DND-41 (cell line): ENCODE data around the gene PACSIN1.

ENCODE experiments used
- ATAC-seq: fragments of 200-7000 bp; cut with Tn5 transposase; 3 replicates; pipeline ENCODE4 v1.9.1; 2021; ENCODE audit warnings: low read depth; ENCODE audit not compliant: insufficient read depth
- DNase-seq: peaks from one replicate; pipeline ENCODE4 v3.0.0-alpha.2; 2020
- H2AFZ ChIP-seq: 2 replicates; pipeline ENCODE4 v1.6.0; 2012; ENCODE audit warnings: low read depth, low read length
- H3K27ac ChIP-seq: 2 replicates; pipeline ENCODE4 v1.5.1; 2012; ENCODE audit warnings: low read length, inconsistent platforms
- H3K27me3 ChIP-seq: fragments of 200-600 bp; sonication (generic); 2 replicates; pipeline ENCODE4 v1.6.0; 2012; ENCODE audit warnings: low read length, mild to moderate bottlenecking, inconsistent platforms; ENCODE audit not compliant: insufficient read depth, poor library complexity
- H3K36me3 ChIP-seq: 2 replicates; pipeline ENCODE4 v1.5.1; 2012; ENCODE audit warnings: low read length, inconsistent platforms; ENCODE audit not compliant: insufficient read depth
- H3K4me1 ChIP-seq: 2 replicates; pipeline ENCODE4 v1.5.1; 2012; ENCODE audit warnings: mild to moderate bottlenecking, low read length; ENCODE audit not compliant: insufficient read depth
- H3K4me2 ChIP-seq: 2 replicates; pipeline ENCODE4 v1.6.0; 2012; ENCODE audit warnings: mild to moderate bottlenecking, moderate library complexity, low read length, inconsistent platforms; ENCODE audit not compliant: insufficient read depth
- H3K4me3 ChIP-seq, 2 experiments: fragments of 200-600 bp in 1 of 2; shearing (Covaris generic) in 1 of 2; 2 replicates each; pipeline ENCODE4 v1.5.1; 2012 to 2016; ENCODE audit warnings: inconsistent platforms in 2 of 2, low read length in 2 of 2, mild to moderate bottlenecking in 2 of 2, low read depth in 1 of 2, moderate library complexity in 1 of 2
- H3K79me2 ChIP-seq: 2 replicates; pipeline ENCODE4 v1.6.0; 2012; ENCODE audit warnings: low read length, inconsistent platforms; ENCODE audit not compliant: insufficient read depth
- H3K9ac ChIP-seq: 2 replicates; pipeline ENCODE4 v1.6.0; 2012; ENCODE audit warnings: low read depth, mild to moderate bottlenecking, inconsistent platforms, low read length, moderate library complexity
- H3K9me3 ChIP-seq: 2 replicates; pipeline ENCODE4 v1.5.1; 2012; ENCODE audit warnings: low read length, moderate library complexity, mild to moderate bottlenecking, inconsistent platforms; ENCODE audit not compliant: insufficient read depth, severe bottlenecking
- H4K20me1 ChIP-seq: 2 replicates; pipeline ENCODE4 v1.6.0; 2012; ENCODE audit warnings: low read length; ENCODE audit not compliant: insufficient read depth
- CTCF ChIP-seq: IDR thresholded peaks from 2 replicates; pipeline ENCODE4 v1.5.1; 2012; ENCODE audit warnings: borderline replicate concordance, low read length, moderate library complexity, mild to moderate bottlenecking; ENCODE audit not compliant: poor library complexity, severe bottlenecking; ENCODE audit errors: extremely low read depth
- EZH2 ChIP-seq: IDR thresholded peaks from 3 replicates; pipeline ENCODE4 v1.6.1; 2012; ENCODE audit warnings: borderline replicate concordance, low read depth, mild to moderate bottlenecking, moderate library complexity, low read length, inconsistent platforms; ENCODE audit not compliant: severe bottlenecking

The PACSIN1 gene

GRCh38 chr6:34557228-34557627 lies 91.4 kb downstream of the PACSIN1 start:
- H4K20me1 ChIP-seq, result peaks cover 8% of the 10 kb centered on the region; the same call in 1 of the 2 replicates
- no peak for ATAC-seq
- no peaks in the 10 kb centered on the region for H3K79me2 ChIP-seq
- H3K27ac ChIP-seq, result no peak overlapping the region
- no peaks in the 10 kb centered on the region for H3K36me3 ChIP-seq
- no peak for TF ChIP-seq CTCF
- TF ChIP-seq EZH2, result no peak
- peaks cover 4% of the 10 kb centered on the region for H3K9me3 ChIP-seq
- no peaks in the 10 kb centered on the region for H3K27me3 ChIP-seq
- DNase-seq, result no peak
- no peak overlapping the region for H3K9ac ChIP-seq
- no peak overlapping the region for H3K4me2 ChIP-seq
- H2AFZ ChIP-seq, result no peak overlapping the region
- H3K4me1 ChIP-seq, result no peaks in the 10 kb centered on the region
- H3K4me3 ChIP-seq, result no peak overlapping the region

- ATAC-seq (no peak), DNase-seq (no peak)
- TF ChIP-seq EZH2 (no peak), CTCF (no peak)
- H3K4me2 ChIP-seq, result no peak overlapping the region
- no peak overlapping the region for H2AFZ ChIP-seq
- peaks cover 4% of the 10 kb centered on the region for H3K9me3 ChIP-seq
- no peaks in the 10 kb centered on the region for H3K27me3 ChIP-seq
- no peaks in the 10 kb centered on the region for H3K4me1 ChIP-seq
- peaks cover 8% of the 10 kb centered on the region; the same call in 1 of the 2 replicates for H4K20me1 ChIP-seq
- H3K27ac ChIP-seq, result no peak overlapping the region
- H3K9ac ChIP-seq, result no peak overlapping the region
- no peak overlapping the region for H3K4me3 ChIP-seq
- no peaks in the 10 kb centered on the region for H3K36me3 ChIP-seq
- H3K79me2 ChIP-seq, result no peaks in the 10 kb centered on the region
Observed at GRCh38 chr6:34558172-34558714, 92.4 kb downstream of the PACSIN1 start.

- no peak for TF ChIP-seq EZH2
- no peak for DNase-seq
- Histone ChIP-seq H2AFZ (no peak overlapping the region), H3K4me2 (no peak overlapping the region), H3K36me3 (no peaks in the 10 kb centered on the region), H3K4me3 (no peak overlapping the region), H4K20me1 (peaks cover 7% of the 10 kb centered on the region; the same call in 1 of the 2 replicates), H3K9me3 (peaks cover 4% of the 10 kb centered on the region), H3K4me1 (no peaks in the 10 kb centered on the region), H3K9ac (no peak overlapping the region), H3K79me2 (no peaks in the 10 kb centered on the region), H3K27ac (no peak overlapping the region), H3K27me3 (no peaks in the 10 kb centered on the region)
- ATAC-seq, result no peak
Observed at GRCh38 chr6:34559651-34560365, 93.9 kb downstream of the PACSIN1 start.

- H3K36me3 ChIP-seq, result no peaks in the 10 kb centered on the region
- H3K27ac ChIP-seq, result no peak overlapping the region
- no peaks in the 10 kb centered on the region for H3K4me1 ChIP-seq
- H3K4me2 ChIP-seq, result no peak overlapping the region
- DNase-seq (no peak), ATAC-seq (no peak)
- peak; percentile 7 for TF ChIP-seq CTCF
- TF ChIP-seq EZH2, result no peak
- no peaks in the 10 kb centered on the region for H3K27me3 ChIP-seq
- no peak overlapping the region for H3K9ac ChIP-seq
- no peaks in the 10 kb centered on the region for H3K79me2 ChIP-seq
- H2AFZ ChIP-seq, result no peak overlapping the region
- H3K9me3 ChIP-seq, result peaks cover 4% of the 10 kb centered on the region
- H4K20me1 ChIP-seq, result peaks cover 7% of the 10 kb centered on the region; the same call in 1 of the 2 replicates
- no peak overlapping the region for H3K4me3 ChIP-seq
Observed at GRCh38 chr6:34560366-34561226, 94.7 kb downstream of the PACSIN1 start.
